MM.1S (cell line): ENCODE measurements around the gene PLA2G7.
"Not testable (repeated sequence)": the region's sequence is repeated elsewhere in the genome, so short reads cannot be mapped to it uniquely, and the experiment has no call there.

Experiments used
- DNase-seq: peaks from one replicate; pipeline ENCODE4 v3.0.0-alpha.2; 2015
- H2AFZ ChIP-seq: fragments of 300-600 bp; sonication (generic); 2 replicates; pipeline ENCODE4 v1.6.0; 2016; ENCODE audit warnings: antibody characterized with exemption, low read length
- H3F3A ChIP-seq: fragments of 300-600 bp; sonication (generic); 2 replicates; pipeline ENCODE4 v1.6.1; 2016; ENCODE audit warnings: mild to moderate bottlenecking, antibody characterized with exemption, low read length, moderate library complexity, mixed read lengths; ENCODE audit not compliant: insufficient read depth
- H3K27ac ChIP-seq: fragments of 300-600 bp; sonication (generic); 2 replicates; pipeline ENCODE4 v1.5.1; 2016; ENCODE audit warnings: mild to moderate bottlenecking, low read length
- H3K27me3 ChIP-seq: fragments of 300-600 bp; sonication (generic); replicated peaks from 2 replicates; pipeline ENCODE4 v1.6.0; 2016; ENCODE audit warnings: low read length; ENCODE audit not compliant: insufficient read depth
- H3K36me3 ChIP-seq: fragments of 300-600 bp; sonication (generic); replicated peaks from 2 replicates; pipeline ENCODE4 v1.6.1; 2016; ENCODE audit warnings: mild to moderate bottlenecking, low read length, mixed read lengths; ENCODE audit not compliant: insufficient read depth
- H3K4me1 ChIP-seq: fragments of 300-600 bp; sonication (generic); 2 replicates; pipeline ENCODE4 v1.6.1; 2016; ENCODE audit warnings: low read length, mixed read lengths
- H3K4me2 ChIP-seq: fragments of 300-600 bp; sonication (generic); 2 replicates; pipeline ENCODE4 v1.6.0; 2016; ENCODE audit warnings: low read depth, low read length
- H3K4me3 ChIP-seq: fragments of 300-600 bp; sonication (generic); 2 replicates; pipeline ENCODE4 v1.5.1; 2016; ENCODE audit warnings: low read length, mixed read lengths
- H3K79me2 ChIP-seq: fragments of 300-600 bp; sonication (generic); 2 replicates; pipeline ENCODE4 v1.6.1; 2016; ENCODE audit warnings: mixed run types, low read length, mixed read lengths
- H3K9ac ChIP-seq: fragments of 300-600 bp; sonication (generic); 2 replicates; pipeline ENCODE4 v1.6.1; 2016; ENCODE audit warnings: low read length, mixed read lengths
- H3K9me2 ChIP-seq: fragments of 300-600 bp; sonication (generic); replicated peaks from 2 replicates; pipeline ENCODE4 v1.6.1; 2016; ENCODE audit warnings: mild to moderate bottlenecking, low read length, mixed read lengths; ENCODE audit not compliant: insufficient read depth
- H3K9me3 ChIP-seq: fragments of 300-600 bp; sonication (generic); replicated peaks from 2 replicates; pipeline ENCODE4 v1.6.1; 2016; ENCODE audit warnings: mild to moderate bottlenecking, low read length, mixed read lengths; ENCODE audit not compliant: insufficient read depth
- H4K20me1 ChIP-seq: fragments of 300-600 bp; sonication (generic); 2 replicates; pipeline ENCODE4 v1.6.1; 2016; ENCODE audit warnings: mild to moderate bottlenecking, low read length, moderate library complexity, mixed read lengths; ENCODE audit not compliant: insufficient read depth
- CTCF ChIP-seq: fragments of 300-600 bp; sonication (generic); IDR thresholded peaks from 2 replicates; pipeline ENCODE4 v1.5.1; 2016; ENCODE audit warnings: antibody characterized with exemption, low read length, mixed read lengths
- EZH2 ChIP-seq: fragments of 300-600 bp; sonication (generic); optimal IDR thresholded peaks from 2 replicates; pipeline ENCODE3; 2017; ENCODE audit warnings: low read depth, mild to moderate bottlenecking, antibody characterized with exemption, low read length, mixed read lengths
- EZH2phosphoT487 ChIP-seq: fragments of 300-600 bp; sonication (generic); IDR thresholded peaks from 2 replicates; pipeline ENCODE4 v1.6.1; 2018; ENCODE audit warnings: antibody characterized with exemption, low read length

The PLA2G7 gene

GRCh38 chr6:46764961-46765360 is 29.8 kb upstream of the PLA2G7 start:
- Histone ChIP-seq H3K9me3 (no peaks in the 10 kb centered on the region), H3F3A (no peaks in the 10 kb centered on the region), H3K27ac (no peak overlapping the region), H3K36me3 (no peaks in the 10 kb centered on the region), H3K4me2 (no peak overlapping the region), H2AFZ (no peak overlapping the region), H3K4me1 (no peaks in the 10 kb centered on the region), H3K4me3 (no peak overlapping the region), H3K79me2 (no peaks in the 10 kb centered on the region), H3K9ac (no peak overlapping the region), H4K20me1 (no peaks in the 10 kb centered on the region), H3K27me3 (no peaks in the 10 kb centered on the region), H3K9me2 (no peaks in the 10 kb centered on the region)
- no peak for TF ChIP-seq CTCF
- no peak for TF ChIP-seq EZH2phosphoT487
- no peak for TF ChIP-seq EZH2
- DNase-seq, result no peak

GRCh38 chr6:46764280-46764679 is 29.1 kb upstream of the PLA2G7 start:
- H3K9me3 ChIP-seq, H3K27me3 ChIP-seq, H3K4me3 ChIP-seq, H3K79me2 ChIP-seq, H4K20me1 ChIP-seq, H3K4me1 ChIP-seq, H3F3A ChIP-seq, H3K9me2 ChIP-seq, H3K36me3 ChIP-seq, DNase-seq, H3K27ac ChIP-seq, H3K9ac ChIP-seq, H3K4me2 ChIP-seq, H2AFZ ChIP-seq: not testable (repeated sequence)

GRCh38 chr6:46763466-46763865 is 28.3 kb upstream of the PLA2G7 start:
- H3K9me2 ChIP-seq, result no peaks in the 10 kb centered on the region
- TF ChIP-seq CTCF (no peak), EZH2 (no peak), EZH2phosphoT487 (no peak)
- H3K27me3 ChIP-seq, result no peaks in the 10 kb centered on the region

GRCh38 chr6:46760925-46761324 is 25.8 kb upstream of the PLA2G7 start:
- no peak overlapping the region for H3K4me3 ChIP-seq
- no peak for DNase-seq
- TF ChIP-seq EZH2 (no peak), CTCF (no peak), EZH2phosphoT487 (no peak)
- no peaks in the 10 kb centered on the region for H3K79me2 ChIP-seq
- H2AFZ ChIP-seq, result no peak overlapping the region
- no peaks in the 10 kb centered on the region for H3K9me2 ChIP-seq
- H3F3A ChIP-seq, result no peaks in the 10 kb centered on the region
- no peaks in the 10 kb centered on the region for H3K4me1 ChIP-seq
- H4K20me1 ChIP-seq, result no peaks in the 10 kb centered on the region
- no peaks in the 10 kb centered on the region for H3K27me3 ChIP-seq
- H3K27ac ChIP-seq, result no peak overlapping the region
- H3K36me3 ChIP-seq, result no peaks in the 10 kb centered on the region
- H3K9me3 ChIP-seq, result no peaks in the 10 kb centered on the region
- H3K4me2 ChIP-seq, result no peak overlapping the region
- no peak overlapping the region for H3K9ac ChIP-seq

More at GRCh38 chr6:46763466-46763865, 28.3 kb upstream of the PLA2G7 start:
- Histone ChIP-seq H2AFZ (no peak overlapping the region), H4K20me1 (no peaks in the 10 kb centered on the region), H3F3A (no peaks in the 10 kb centered on the region), H3K36me3 (no peaks in the 10 kb centered on the region), H3K27ac (no peak overlapping the region), H3K79me2 (no peaks in the 10 kb centered on the region), H3K4me3 (no peak overlapping the region), H3K9me3 (no peaks in the 10 kb centered on the region), H3K9ac (no peak overlapping the region), H3K4me2 (no peak overlapping the region), H3K4me1 (no peaks in the 10 kb centered on the region)
- no peak for DNase-seq
